HUES64 (cell line): Measurements from ENCODE around the gene GPR152.

ENCODE experiments used
- H3K27ac ChIP-seq: 2 replicates; pipeline ENCODE4 v1.7.0; 2013; ENCODE audit warnings: low read depth, low read length, inconsistent platforms
- H3K27me3 ChIP-seq: 2 replicates; pipeline ENCODE4 v1.6.1; 2013; ENCODE audit warnings: mild to moderate bottlenecking, low read length; ENCODE audit not compliant: insufficient read depth
- H3K36me3 ChIP-seq: 2 replicates; pipeline ENCODE4 v1.6.1; 2013; ENCODE audit warnings: mild to moderate bottlenecking, low read length; ENCODE audit not compliant: insufficient read depth
- H3K4me1 ChIP-seq: 2 replicates; pipeline ENCODE4 v1.6.1; 2013; ENCODE audit warnings: mild to moderate bottlenecking, low read length, moderate library complexity; ENCODE audit not compliant: insufficient read depth
- H3K4me3 ChIP-seq: 2 replicates; pipeline ENCODE4 v1.5.1; 2013; ENCODE audit warnings: mild to moderate bottlenecking, low read length, moderate library complexity
- H3K9ac ChIP-seq: 2 replicates; pipeline ENCODE4 v1.6.1; 2013; ENCODE audit warnings: mild to moderate bottlenecking, low read depth, low read length
- H3K9me3 ChIP-seq: 2 replicates; pipeline ENCODE4 v1.6.1; 2013; ENCODE audit warnings: low read depth, low read length; ENCODE audit not compliant: insufficient read depth
- WGBS: fragments of 150-250, 120-280 bp; methylation state at CpG from one replicate; pipeline ENCODE4 v1.1.7; 2013; ENCODE audit warnings: missing lambda C conversion rate; 5-methylcytosine and 5-hydroxymethylcytosine counted together

Gene GPR152

GRCh38 chr11:67494371-67495233 is 42.1 kb upstream of the GPR152 start:
- Histone ChIP-seq H3K27ac (no peak overlapping the region), H3K9me3 (no peaks in the 10 kb centered on the region), H3K9ac (no peak overlapping the region), H3K36me3 (peaks cover 34% of the 10 kb centered on the region), H3K4me3 (no peak overlapping the region), H3K27me3 (no peaks in the 10 kb centered on the region), H3K4me1 (no peaks in the 10 kb centered on the region)
- WGBS = 91% methylated on average over 58 of the region's 59 CpGs

- Histone ChIP-seq H3K36me3 (peaks cover 36% of the 10 kb centered on the region), H3K27me3 (no peaks in the 10 kb centered on the region), H3K9ac (no peak overlapping the region), H3K27ac (no peak overlapping the region), H3K4me3 (no peak overlapping the region), H3K4me1 (no peaks in the 10 kb centered on the region), H3K9me3 (no peaks in the 10 kb centered on the region)
- 95% methylated on average over 65 of the region's 65 CpGs for WGBS
Measured at GRCh38 chr11:67493548-67494370, 41.2 kb upstream of the GPR152 start.

DNA sequence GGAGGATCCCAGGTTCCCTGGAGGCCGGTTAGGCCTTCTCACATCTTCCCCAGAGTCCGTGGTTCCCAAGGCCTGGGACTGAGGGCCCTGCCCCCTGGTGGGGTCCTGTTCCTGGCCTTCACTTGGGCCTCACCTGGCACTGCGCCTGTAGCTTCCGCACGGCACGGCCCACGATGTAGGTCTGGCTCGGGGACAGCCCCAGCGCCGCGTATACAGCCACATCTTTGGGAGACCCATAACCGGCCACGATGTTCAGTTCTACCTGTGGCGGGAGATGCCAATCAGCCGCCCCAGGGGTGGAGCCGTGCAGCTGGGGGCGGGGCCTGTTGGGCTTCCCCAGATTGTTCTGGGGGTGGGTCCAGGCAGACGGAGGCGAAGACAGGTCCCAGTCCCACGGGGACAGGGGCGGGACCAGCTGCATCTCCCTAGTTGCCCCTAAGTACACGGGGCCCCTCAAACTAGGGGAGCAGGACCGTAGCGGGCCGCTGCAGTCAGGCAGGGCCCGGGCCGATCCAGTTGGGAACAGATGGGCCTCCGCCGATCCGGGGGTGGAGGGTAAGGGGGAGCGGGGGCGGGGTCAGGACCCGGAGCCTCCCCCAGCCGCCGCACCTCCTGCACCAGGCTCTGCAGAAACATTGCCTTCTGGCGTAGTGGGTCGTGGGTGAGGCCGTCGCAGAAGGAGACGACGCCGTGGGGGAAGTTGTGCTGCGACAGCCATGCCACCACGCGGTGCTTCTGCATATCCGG is 40.4 kb upstream of the GPR152 start:
- no peaks in the 10 kb centered on the region for H3K27me3 ChIP-seq
- no peak overlapping the region for H3K9ac ChIP-seq
- H3K4me3 ChIP-seq = no peak overlapping the region
- 86% methylated on average over 46 of the region's 46 CpGs for WGBS
- no peaks in the 10 kb centered on the region for H3K4me1 ChIP-seq
- peaks cover 36% of the 10 kb centered on the region for H3K36me3 ChIP-seq
- no peaks in the 10 kb centered on the region for H3K9me3 ChIP-seq
- H3K27ac ChIP-seq = no peak overlapping the region

DNA sequence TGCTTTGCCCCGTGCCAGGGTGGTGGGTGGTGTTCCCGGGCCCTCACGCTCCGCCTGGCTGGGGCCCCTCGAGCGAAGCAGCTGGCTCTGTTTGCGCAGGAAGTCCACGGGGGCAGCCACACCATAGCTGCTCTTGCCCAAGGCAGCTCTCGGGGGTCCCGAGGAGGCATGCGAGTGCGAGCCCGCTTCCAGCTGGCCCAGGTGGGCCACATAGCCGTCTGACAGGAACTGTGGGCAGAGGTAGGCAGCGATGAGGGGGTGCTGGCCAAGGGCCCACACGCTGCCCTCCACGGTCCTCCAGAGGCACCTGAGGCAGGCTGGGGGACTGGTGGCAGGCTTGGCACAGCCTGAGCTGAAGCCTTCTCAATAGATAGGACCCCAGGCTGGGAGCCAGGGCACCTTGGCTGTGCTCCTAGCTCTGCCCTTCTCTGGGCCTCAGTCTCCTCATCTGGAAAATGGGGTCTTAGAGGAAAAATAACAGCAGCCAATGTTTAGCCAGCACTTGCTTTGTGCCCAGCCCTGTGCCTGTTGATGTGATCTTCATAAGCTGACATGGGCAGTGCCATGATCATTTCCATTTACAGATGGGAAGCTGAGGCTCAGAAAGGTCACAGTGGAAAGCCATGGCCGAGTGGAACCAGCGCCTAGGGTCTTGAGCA is 39.7 kb upstream of the GPR152 start:
- Histone ChIP-seq H3K36me3 (peaks cover 38% of the 10 kb centered on the region), H3K27ac (no peak overlapping the region)
- WGBS = 95% methylated on average over 19 of the region's 19 CpGs

GRCh38 chr11:67491276-67492068 is 38.9 kb upstream of the GPR152 start:
- Histone ChIP-seq H3K4me3 (no peak overlapping the region), H3K9ac (no peak overlapping the region), H3K9me3 (no peaks in the 10 kb centered on the region), H3K36me3 (peaks cover 34% of the 10 kb centered on the region), H3K4me1 (no peaks in the 10 kb centered on the region), H3K27ac (no peak overlapping the region), H3K27me3 (no peaks in the 10 kb centered on the region)
- 97% methylated on average over 24 of the region's 24 CpGs for WGBS

More for the DNA sequence above, 39.7 kb upstream of the GPR152 start:
- Histone ChIP-seq H3K4me1 (no peaks in the 10 kb centered on the region), H3K4me3 (no peak overlapping the region), H3K27me3 (no peaks in the 10 kb centered on the region), H3K9ac (no peak overlapping the region), H3K9me3 (no peaks in the 10 kb centered on the region)

GRCh38 chr11:67490727-67491065 is 38.2 kb upstream of the GPR152 start:
- Histone ChIP-seq H3K27me3 (no peaks in the 10 kb centered on the region), H3K27ac (no peak overlapping the region), H3K4me1 (no peaks in the 10 kb centered on the region), H3K4me3 (no peak overlapping the region), H3K36me3 (peaks cover 33% of the 10 kb centered on the region), H3K9me3 (no peaks in the 10 kb centered on the region), H3K9ac (no peak overlapping the region)
- 94% methylated on average over 15 of the region's 15 CpGs for WGBS

GRCh38 chr11:67489885-67490726 is 37.6 kb upstream of the GPR152 start:
- Histone ChIP-seq H3K27ac (no peak overlapping the region), H3K4me1 (no peaks in the 10 kb centered on the region), H3K9me3 (no peaks in the 10 kb centered on the region), H3K27me3 (no peaks in the 10 kb centered on the region), H3K4me3 (no peak overlapping the region), H3K9ac (no peak overlapping the region), H3K36me3 (peaks cover 31% of the 10 kb centered on the region)
- 94% methylated on average over 23 of the region's 23 CpGs for WGBS

GRCh38 chr11:67489203-67489884 is 36.8 kb upstream of the GPR152 start:
- no peaks in the 10 kb centered on the region for H3K27me3 ChIP-seq
- no peaks in the 10 kb centered on the region for H3K9me3 ChIP-seq
- 93% methylated on average over 25 of the region's 25 CpGs for WGBS
- H3K9ac ChIP-seq = no peak overlapping the region
- peaks cover 31% of the 10 kb centered on the region for H3K36me3 ChIP-seq
- no peak overlapping the region for H3K27ac ChIP-seq
- H3K4me3 ChIP-seq = no peak overlapping the region
- no peaks in the 10 kb centered on the region for H3K4me1 ChIP-seq

- no peak overlapping the region for H3K4me3 ChIP-seq
- H3K27me3 ChIP-seq = peaks cover 6% of the 10 kb centered on the region; the same call in 1 of the 2 replicates
- peaks cover 21% of the 10 kb centered on the region; the same call in 1 of the 2 replicates for H3K36me3 ChIP-seq
- H3K4me1 ChIP-seq = no peaks in the 10 kb centered on the region
- H3K9me3 ChIP-seq = no peaks in the 10 kb centered on the region
- H3K9ac ChIP-seq = no peak overlapping the region
- H3K27ac ChIP-seq = no peak overlapping the region
- 93% methylated on average over 20 of the region's 20 CpGs for WGBS
Measured at GRCh38 chr11:67486481-67487195, 34.1 kb upstream of the GPR152 start.
